Measurements from ENCODE around the gene CD47.

The CD47 gene

DNA sequence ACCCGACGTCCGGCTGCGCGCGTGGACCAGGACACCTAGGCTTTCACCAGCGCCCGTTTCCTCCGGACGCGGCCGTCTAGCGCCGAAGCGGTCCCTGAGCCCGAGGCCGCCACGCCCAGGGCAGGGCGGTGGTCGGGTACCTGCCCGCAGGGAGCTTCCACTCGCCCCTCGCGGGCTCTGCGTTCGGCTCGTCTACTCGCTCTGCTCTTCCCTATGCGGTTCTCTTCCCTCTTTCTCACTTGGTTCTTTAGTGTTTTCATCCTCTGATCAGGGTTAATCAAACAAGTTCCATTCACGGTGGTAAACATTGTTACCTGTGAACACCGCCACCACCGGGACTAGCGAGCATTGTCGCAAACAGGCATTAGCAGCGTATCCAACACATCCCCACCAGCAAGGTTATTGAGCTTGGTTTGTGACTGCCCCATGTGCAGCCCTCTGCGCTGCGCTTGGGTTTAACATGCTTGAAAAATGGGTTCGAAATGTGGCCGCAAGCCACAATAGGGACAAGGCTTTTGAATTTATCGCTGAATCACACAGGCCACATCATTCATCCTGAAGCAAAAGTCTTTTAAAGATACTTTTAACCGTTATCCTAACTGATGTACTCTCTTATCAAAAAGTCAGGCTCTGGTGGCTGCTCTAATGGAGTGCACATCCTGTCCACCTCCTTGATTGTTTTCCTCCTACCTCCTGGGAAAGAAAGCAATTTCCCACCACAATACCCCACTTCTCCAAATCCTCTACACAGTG is 843 bp upstream of the CD47 start:
- no peak for DNase-seq (ENCODE audit: low read depth)

DNA sequence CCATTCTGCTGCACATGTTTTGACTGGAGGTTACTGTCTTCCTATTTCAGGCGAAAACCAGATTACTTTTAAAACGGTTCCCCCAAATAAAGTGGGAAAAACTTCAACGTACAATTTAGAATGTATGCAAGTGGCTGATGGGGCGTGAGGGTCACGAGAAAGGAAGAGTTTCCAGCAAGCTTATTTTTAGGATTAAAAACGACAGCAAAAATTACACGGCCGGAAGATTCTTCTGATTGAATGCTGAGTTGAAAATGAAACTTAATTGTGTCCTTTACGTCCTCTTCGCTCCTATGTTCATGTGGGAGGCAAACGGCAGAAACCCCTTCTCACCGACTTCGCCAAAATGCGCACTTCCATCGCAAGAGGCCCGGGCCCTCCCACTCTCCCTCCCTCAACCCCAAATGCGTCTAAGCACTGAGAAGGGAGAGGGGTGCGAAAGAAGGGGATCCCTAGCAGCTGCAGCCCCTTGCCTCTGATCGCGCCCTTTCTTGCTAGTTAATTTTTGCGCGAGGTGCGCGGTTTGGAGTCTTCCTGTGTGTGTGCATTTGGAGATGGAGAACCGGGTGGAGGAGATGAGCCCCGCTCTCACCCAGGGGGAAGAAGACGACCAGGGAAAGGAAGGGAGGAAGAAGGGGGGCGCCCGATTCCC is 656 bp downstream of the CD47 start:
- peak; percentile 47 for DNase-seq (ENCODE audit: low read depth)

DNA sequence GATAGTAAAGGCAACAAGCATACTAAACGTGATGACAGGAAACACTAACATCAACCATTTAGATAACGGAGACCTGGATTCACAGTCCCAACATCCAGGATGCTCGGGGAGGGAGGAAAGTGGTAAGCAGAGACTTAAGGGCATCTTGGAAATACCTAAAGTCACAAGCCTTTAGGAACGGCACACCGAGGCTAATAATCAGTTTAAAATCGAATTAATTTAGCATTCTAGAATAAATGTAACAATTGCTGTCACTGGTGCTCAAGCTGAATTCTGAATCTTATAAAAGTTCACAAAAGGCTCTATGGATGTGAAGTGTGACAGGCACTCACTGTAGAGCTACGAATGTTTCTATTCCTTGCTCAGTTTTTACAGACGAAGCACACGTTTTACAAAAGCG is 1.3 kb downstream of the CD47 start:
- DNase-seq (ENCODE audit: low read depth): no peak

DNA sequence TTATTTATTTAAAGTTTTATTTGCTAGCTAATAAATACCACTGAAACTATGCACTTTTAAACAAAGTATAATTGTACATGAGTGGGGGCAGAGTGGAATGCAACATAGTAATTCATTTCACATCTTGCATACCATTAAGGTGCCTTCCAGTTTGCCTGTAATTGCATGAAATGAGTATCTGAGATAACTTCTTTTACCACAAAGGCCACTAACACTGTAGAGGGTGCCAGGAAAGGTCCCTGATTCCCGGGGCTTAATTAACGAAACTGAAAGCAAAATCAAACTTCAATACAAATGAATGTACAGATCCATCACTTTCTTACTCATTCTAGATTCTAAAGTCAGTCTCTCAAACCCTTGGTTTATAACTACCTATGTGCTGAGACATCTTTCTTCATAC is 2.1 kb downstream of the CD47 start:
- peak; percentile 46 for DNase-seq (ENCODE audit: low read depth)

DNA sequence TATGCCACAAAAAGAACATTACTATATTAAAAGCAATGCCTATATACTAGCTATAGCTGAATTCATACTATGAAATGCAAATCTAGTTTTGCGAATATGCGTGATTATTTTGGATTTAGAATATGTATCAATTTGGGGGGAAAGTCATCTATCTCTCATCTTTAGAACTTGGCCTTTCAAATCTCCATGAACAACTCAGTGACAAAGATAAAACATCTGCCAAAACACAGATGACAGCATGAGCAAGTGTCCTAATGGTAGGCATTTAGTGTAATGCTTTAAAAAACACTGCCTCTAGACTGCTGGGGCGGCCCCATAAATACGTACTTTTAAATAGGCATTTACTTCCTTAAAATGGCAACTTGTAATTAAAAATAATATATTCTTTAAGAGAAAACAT is 2.7 kb downstream of the CD47 start:
- DNase-seq (ENCODE audit: low read depth): no peak

- DNase-seq (ENCODE audit: low read depth): no peak
Measured at GRCh38 chr3:108086653-108087052, 4.2 kb downstream of the CD47 start.

GRCh38 chr3:108085810-108086350 is 5.0 kb downstream of the CD47 start:
- no peak for DNase-seq (ENCODE audit: low read depth)

DNA sequence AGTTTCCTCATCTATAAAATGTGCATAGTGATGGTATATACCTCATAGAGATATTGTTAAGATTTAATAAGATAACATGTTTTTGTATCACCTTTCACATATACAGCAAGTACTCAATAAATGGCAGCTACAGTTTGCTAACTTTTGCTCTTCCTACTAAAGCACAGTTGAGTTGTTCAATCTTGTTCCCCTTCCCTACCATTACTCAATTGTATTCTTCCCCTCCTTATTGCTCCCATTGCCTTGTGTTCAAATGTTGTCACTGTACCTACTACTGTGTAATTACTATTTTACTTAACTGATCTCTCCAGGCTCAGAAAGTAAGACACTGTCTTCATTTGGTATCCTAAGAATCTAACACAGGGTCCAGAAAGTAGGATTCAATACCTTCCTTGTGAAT is 5.5 kb downstream of the CD47 start:
- no peak for DNase-seq (ENCODE audit: low read depth)

DNA sequence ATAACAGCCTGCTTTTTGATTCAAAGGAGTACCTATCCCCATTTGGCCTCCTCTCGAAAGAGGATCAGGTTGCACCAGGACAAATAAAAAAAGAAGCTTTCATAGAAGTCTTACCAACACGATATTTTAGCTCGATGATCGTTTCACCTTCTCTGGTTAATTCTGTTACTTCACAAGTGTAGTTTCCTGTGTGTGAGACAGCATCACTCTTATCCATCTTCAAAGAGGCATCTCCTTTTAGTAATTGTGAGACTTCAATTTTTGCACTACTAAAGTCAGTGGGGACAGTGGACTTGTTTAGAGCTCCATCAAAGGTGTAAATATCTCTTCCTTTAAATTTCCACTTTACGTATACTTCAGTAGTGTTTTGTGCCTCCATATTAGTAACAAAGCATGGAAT is 11.0 kb downstream of the CD47 start:
- no peak for DNase-seq (ENCODE audit: low read depth)

DNA sequence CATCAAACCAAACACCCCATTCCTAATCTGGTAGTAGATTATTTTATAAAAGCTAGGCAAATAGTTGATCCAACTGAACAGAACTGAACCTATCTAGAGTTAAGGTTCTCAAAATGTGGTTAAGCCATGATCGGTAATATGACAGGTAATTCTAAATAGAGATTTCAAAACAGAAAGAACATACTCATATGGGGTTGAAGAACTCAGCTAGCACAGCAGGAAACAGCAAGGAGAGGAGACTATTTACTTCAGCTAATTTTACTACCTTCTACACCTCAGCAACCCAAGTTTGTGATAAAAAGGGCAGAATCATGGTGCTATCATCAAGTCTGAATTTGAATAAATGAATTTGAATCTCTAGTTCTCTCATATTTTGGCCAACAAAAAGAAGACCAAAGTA is 11.8 kb downstream of the CD47 start:
- DNase-seq (ENCODE audit: low read depth): no peak

DNA sequence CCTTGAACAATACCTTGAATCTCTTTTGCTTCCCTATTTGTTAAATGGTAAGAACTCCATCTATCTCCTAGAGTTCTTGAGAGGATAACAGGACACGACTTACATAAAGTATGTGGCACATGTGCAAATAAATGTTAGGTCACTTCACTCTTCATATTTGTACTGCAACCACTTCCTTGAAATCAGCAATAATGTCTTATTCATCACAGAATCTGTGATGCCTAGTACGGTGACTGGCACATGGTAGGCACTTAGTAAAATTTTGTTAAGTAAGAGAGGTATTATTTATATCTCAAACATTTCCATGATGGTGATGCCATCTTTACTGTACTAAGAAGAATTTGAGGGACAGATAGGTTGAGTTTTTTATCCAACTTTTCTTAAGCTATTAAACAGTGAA is 14.3 kb downstream of the CD47 start:
- DNase-seq (ENCODE audit: low read depth): no peak

- DNase-seq (ENCODE audit: low read depth): no peak
Measured at GRCh38 chr3:108073764-108074431, 16.9 kb downstream of the CD47 start.

GRCh38 chr3:108071368-108071767 is 19.5 kb downstream of the CD47 start:
- no peak for DNase-seq (ENCODE audit: low read depth)

DNA sequence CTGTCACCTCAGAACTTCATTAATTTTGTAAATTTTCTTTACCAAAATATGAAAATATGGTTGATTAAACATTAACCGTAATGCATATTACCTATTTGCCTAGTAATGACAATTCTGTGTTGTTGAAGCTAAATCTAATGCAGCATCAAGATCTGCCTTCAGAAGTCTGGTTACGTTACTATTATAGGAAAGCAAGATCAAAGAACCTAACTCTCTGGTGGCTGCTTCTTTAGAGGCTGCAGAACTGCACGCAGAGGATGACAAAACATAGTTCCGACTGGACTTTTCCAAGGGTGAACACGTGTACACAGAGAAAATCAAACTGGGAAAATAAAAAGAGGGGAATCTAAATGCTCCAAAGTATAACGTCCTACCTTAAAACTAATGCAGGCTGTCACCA is 20.5 kb downstream of the CD47 start:
- no peak for DNase-seq (ENCODE audit: low read depth)

- no peak for DNase-seq (ENCODE audit: low read depth)
Measured at GRCh38 chr3:108067768-108068167, 23.1 kb downstream of the CD47 start.

GRCh38 chr3:108065096-108065495 is 25.7 kb downstream of the CD47 start:
- no peak for DNase-seq (ENCODE audit: low read depth)

DNA sequence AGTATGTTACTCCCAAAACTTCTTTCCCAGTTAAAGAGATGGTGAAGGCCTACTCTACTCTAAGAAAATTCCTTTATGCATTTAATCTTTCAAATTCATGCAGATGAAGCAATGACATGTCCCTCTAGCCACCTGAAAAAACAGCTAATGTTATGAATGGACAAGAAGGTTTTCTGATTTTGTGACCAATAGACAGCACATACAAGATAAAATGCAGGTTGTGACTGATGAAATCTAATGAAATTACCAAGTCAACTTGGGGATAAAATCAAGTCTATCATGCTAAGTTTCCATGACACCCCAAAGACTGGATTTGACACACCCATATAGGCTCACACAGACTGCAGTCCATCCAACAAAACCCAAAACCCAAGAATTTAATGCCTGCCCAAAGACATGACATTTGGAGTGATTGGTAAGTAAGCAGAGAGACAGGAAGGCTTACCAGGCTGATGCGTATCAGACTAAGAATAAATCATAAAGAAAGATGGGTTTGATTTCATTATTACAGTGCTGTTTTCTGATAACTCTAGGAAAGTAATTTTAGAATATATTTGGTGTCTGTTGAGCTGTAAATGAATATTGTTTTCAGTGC is 26.4 kb downstream of the CD47 start:
- DNase-seq (ENCODE audit: low read depth): no peak

GRCh38 chr3:108062051-108062450 is 28.8 kb downstream of the CD47 start:
- DNase-seq (ENCODE audit: low read depth): no peak

DNA sequence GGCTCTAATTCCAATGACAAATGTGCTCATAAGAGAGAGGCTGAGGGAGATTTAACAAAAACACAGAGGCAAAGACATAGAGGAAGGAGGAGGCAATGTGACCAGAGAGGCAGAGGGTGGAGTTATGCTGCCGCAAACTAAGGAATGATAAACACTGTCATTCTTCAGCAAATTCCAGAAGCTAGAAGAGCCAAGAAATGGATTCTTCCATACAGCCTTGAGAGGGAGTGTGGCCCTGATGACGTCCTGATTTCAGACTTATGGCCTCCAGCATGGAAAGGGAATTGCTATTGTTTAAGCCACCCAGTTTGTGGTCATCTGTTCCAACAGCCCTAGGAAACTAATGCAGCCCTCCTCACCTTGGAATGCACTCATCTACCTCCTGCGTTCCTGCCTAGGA is 30.5 kb downstream of the CD47 start:
- DNase-seq (ENCODE audit: low read depth): no peak

GRCh38 chr3:108055931-108056330 is 34.9 kb downstream of the CD47 start:
- DNase-seq (ENCODE audit: low read depth): no peak

DNA sequence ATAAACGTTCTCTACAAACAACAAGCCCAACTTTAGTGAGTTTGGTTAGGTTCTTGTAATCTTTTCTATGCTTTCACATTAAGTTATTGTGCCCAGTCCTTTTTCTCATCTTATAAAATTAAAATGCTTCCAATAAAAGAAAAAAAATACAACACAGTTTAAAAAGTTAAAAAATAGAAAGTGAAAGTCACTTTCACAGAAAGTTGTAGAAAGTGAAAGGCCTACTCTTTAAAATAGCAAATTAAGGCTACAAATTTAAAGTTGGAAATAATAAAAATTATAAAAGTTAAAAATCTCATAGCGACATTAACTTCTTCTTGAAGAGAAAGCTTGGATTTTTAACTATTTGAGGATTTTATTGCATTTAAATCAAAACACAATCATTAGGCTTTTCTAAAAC is 35.9 kb downstream of the CD47 start:
- DNase-seq (ENCODE audit: low read depth): no peak

GRCh38 chr3:108053483-108053882 is 37.3 kb downstream of the CD47 start:
- no peak for DNase-seq (ENCODE audit: low read depth)

- no peak for DNase-seq (ENCODE audit: low read depth)
Measured at GRCh38 chr3:108053067-108053466, 37.8 kb downstream of the CD47 start.

Data from activated T-cell treated with anti-CD3 and anti-CD28 coated beads for 24 hours (primary cell).